HG03025 (cell line): ENCODE measurements around the gene BTBD6.
"Not testable (repeated sequence)": the region's sequence is repeated elsewhere in the genome, so short reads cannot be mapped to it uniquely, and the experiment has no call there.

Source experiments
- ATAC-seq: cut with Tn5 transposase; IDR thresholded peaks from one replicate; pipeline ENCODE4 v1.9.1; 2021; ENCODE audit warnings: mild to moderate bottlenecking, moderate library complexity; ENCODE audit not compliant: unreplicated experiment, low FRiP score

Gene BTBD6

GRCh38 chr14:105267820-105268548 is 19.7 kb downstream of the BTBD6 start:
- ATAC-seq, result no peak

- ATAC-seq, result no peak
Measured at GRCh38 chr14:105268736-105269354, 20.5 kb downstream of the BTBD6 start.

GRCh38 chr14:105269405-105269804 is 21.1 kb downstream of the BTBD6 start:
- no peak for ATAC-seq

- no peak for ATAC-seq
Measured at GRCh38 chr14:105271224-105271890, 23.0 kb downstream of the BTBD6 start.

- no peak for ATAC-seq
Measured at GRCh38 chr14:105272623-105273022, 24.3 kb downstream of the BTBD6 start.

- ATAC-seq, result no peak
Measured at GRCh38 chr14:105273062-105273461, 24.7 kb downstream of the BTBD6 start.

- ATAC-seq, result no peak
Measured at GRCh38 chr14:105274637-105275036, 26.3 kb downstream of the BTBD6 start.

GRCh38 chr14:105275267-105275946 is 27.1 kb downstream of the BTBD6 start:
- no peak for ATAC-seq

GRCh38 chr14:105277448-105277847 is 29.1 kb downstream of the BTBD6 start:
- not testable (repeated sequence) for ATAC-seq

- no peak for ATAC-seq
Measured at GRCh38 chr14:105279642-105280361, 31.5 kb downstream of the BTBD6 start.

GRCh38 chr14:105280525-105280924 is 32.2 kb downstream of the BTBD6 start:
- ATAC-seq, result no peak

- no peak for ATAC-seq
Measured at GRCh38 chr14:105281371-105282097, 33.2 kb downstream of the BTBD6 start.

- no peak for ATAC-seq
Measured at GRCh38 chr14:105282098-105282725, 33.9 kb downstream of the BTBD6 start.

- no peak for ATAC-seq
Measured at GRCh38 chr14:105283028-105283427, 34.7 kb downstream of the BTBD6 start.

- ATAC-seq, result no peak
Measured at GRCh38 chr14:105283899-105284298, 35.6 kb downstream of the BTBD6 start.

- no peak for ATAC-seq
Measured at GRCh38 chr14:105285174-105285573, 36.8 kb downstream of the BTBD6 start.

- ATAC-seq, result no peak
Measured at GRCh38 chr14:105286759-105287144, 38.4 kb downstream of the BTBD6 start.

GRCh38 chr14:105287249-105288102 is 39.1 kb downstream of the BTBD6 start:
- no peak for ATAC-seq
